ENCODE data around the gene ARHGAP15.

DNA sequence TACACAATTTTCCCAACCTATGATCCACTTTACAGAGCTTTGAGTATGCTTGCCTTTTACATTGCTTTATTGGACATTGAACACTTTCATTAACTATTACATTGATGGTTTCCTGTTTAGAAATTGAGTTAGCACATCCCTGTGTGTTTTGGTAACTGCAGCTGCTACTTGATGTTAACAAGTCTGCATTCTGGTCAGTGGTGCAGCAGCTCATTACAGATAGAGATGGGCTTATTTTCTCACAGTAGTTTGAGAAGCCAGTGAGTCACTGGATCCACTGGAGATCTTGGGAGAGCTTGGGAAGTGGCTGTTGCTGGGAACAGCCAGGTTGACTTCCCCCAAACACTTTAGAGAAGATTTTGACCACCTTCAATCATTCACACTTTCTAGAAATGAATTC is 150.5 kb downstream of the ARHGAP15 start:
- TF ChIP-seq, protein P1, sequence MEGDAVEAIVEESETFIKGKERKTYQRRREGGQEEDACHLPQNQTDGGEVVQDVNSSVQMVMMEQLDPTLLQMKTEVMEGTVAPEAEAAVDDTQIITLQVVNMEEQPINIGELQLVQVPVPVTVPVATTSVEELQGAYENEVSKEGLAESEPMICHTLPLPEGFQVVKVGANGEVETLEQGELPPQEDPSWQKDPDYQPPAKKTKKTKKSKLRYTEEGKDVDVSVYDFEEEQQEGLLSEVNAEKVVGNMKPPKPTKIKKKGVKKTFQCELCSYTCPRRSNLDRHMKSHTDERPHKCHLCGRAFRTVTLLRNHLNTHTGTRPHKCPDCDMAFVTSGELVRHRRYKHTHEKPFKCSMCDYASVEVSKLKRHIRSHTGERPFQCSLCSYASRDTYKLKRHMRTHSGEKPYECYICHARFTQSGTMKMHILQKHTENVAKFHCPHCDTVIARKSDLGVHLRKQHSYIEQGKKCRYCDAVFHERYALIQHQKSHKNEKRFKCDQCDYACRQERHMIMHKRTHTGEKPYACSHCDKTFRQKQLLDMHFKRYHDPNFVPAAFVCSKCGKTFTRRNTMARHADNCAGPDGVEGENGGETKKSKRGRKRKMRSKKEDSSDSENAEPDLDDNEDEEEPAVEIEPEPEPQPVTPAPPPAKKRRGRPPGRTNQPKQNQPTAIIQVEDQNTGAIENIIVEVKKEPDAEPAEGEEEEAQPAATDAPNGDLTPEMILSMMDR (conservative IDR thresholded peaks at IDR 0.05; ENCODE audit: low read length): no peak
- no peak for TF ChIP-seq EZH2phosphoT487 (IDR thresholded peaks at IDR 0.05; ENCODE audit: borderline replicate concordance, low read depth, low read length)

Measured in OCI-LY7 (cell line).